Measurements from ENCODE around the gene RAB21.

RAB21 gene, protein sequence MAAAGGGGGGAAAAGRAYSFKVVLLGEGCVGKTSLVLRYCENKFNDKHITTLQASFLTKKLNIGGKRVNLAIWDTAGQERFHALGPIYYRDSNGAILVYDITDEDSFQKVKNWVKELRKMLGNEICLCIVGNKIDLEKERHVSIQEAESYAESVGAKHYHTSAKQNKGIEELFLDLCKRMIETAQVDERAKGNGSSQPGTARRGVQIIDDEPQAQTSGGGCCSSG

DNA sequence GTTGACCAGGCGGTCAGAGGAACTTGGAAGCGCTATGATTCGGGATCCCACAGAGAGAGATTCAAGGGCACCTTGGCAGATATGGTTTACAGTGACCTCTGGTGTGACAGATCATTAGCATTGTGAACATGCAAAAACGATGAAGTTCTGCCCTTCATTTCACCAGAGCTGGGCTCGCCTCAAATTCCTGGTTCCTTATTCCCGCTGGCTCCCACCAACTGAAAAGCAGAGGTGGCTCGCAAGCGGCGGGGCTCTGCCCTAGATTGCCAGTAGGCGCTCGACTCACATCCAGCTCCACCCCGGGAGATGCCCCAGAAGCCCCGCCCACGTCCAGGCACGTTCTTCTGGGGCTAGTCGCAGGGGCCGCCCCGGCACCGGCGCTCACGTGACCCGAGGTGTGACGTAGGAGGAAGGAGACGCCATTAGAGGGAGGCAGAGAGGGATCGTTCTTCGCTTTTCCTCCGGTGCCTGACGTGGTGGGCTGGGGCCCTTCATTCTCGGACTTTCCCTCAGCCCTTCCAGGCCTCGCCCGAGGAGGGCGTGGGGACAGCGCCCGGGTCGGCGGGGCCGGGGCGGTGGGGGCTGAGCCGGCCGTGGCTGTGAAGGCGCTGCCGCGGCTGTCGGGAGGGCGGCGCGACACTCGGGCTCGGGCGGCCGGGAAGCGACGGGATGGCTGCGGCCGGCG, at the start of gene RAB21:
Gene RAB21, plus strand, starts transcription at position 403 of the 685 bp plus-strand sequence. Its CDS starts 267 bp downstream, at position 670.
- DNase-seq, result peak; percentile 97

DNA sequence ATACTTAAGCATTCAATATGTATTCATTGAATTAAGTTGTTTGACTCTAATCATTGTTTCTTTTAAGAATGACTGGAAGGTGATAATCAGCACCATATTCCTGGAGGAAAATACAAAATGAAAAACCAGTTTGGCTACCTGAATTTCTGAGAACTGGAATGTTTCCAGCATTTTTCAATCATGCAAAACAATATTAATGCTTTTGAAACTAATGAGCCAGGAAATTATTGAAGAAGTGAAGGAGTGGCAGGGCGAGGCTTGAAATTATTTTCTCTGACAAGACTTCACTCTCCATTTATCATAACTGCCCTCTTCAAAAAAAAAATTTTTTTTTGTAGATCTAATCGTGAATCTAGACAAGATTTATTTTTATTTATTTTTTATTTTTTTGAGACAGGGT, 49.7 kb upstream of the RAB21 start:
- no peak for DNase-seq

DNA sequence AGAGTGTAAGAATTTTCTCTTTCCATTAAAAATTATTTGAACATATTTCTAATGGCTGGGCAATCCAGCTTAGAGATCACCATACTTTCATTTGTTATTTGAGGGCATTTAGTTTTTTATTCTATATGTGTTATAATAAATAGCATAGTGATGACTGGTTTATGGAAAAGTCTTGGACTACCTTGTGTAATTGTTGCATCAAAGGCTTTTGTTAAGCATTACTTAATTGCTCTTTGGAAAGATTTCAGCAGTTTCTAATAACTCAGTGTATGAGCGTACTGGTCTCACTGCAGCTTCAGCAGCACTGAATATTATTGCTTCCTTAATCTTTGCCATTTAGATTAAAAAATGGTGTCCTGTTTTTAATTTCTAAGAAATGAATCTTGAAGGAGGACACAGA, 46.0 kb upstream of the RAB21 start:
- DNase-seq, result no peak

DNA sequence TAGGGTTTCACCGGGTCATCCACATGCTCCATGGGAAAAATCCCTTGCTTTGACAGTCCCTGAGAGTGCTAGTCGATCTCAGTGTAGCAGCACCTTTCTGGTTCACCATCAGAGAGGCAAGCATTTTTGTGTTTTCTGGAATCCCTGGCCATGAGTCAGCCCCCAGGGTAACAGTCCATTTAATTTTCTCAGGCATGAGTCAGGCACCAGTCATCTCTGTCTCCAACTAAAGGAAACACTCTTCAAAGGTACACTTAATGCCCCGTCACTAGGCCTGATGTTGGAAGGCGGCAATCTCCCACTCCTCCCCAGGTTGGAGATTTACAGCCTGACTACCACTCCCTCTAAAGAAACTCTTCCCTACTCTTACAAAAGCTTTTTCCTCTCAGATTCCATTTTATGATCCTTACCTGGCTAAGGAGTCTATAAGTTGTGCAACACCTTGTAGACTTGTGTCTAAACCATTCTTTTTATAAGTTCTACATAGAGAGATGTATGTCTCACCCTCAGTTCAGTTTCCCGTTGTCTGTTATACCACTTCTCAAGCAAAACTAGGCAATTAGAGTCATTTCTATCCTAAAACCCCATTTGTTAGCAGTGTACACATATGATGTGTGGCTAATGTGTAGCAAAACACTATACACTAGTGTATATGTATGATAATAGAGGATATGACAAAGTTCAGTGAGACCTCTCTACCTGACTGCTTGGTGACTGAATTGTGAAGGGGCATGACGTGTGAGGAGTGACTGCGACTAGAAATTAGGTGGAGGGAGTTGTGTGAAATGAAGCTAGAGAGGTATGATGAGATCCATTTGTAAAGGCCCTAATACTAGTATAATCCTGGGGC, 44.2 kb upstream of the RAB21 start:
- DNase-seq, result no peak

DNA sequence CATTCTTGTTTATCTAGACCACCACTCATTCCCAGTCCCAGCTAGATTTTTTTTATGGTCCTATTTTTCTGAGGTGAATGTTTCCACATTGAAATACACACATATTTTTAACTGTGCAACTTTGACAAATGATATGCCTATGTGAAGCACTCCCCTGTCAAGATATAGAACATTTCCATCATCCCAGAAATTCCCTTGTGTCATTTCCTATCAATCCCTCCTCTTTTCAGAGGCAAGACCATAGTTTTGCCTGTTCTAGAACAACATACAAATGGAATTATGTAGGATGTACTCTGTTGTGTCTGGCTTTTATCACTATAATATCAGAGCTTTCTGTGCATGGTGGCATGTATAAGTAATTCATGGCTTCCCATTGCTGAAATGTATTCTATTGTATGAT, 36.1 kb upstream of the RAB21 start:
- DNase-seq, result no peak

DNA sequence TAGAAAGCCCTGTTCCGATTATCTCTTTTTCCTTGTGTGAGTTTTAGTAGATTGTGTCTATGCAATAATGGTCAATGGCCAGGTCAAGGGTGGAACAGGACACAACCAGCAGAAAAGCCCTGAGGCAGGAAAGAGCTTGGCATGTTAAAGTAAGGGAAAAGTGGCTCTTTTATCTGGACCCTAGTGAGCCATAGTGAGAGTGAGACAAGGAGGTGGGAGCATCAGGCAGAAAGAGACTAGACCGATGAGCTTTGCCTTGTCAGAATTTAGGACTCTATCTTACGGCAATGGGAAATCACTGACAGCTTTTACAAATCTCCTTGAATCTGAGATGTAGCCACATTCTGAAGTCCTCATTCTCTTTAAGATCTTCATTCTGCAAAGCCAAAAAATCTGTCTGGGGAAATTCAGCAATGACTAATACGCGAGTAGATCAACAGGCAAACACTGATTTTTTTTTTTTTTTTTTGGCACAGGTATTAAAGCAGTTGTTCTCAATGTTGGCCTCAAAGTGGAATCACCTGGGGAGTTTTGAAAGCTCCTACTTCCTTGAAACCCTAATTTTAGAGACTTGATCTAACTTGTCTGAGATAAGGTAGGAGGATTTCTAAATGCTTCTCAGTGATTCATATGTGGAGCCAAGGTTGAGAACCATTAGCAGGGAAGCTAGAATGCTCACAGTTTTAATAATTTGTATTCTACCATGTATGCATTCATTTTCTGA, 34.9 kb upstream of the RAB21 start:
- no peak for DNase-seq

DNA sequence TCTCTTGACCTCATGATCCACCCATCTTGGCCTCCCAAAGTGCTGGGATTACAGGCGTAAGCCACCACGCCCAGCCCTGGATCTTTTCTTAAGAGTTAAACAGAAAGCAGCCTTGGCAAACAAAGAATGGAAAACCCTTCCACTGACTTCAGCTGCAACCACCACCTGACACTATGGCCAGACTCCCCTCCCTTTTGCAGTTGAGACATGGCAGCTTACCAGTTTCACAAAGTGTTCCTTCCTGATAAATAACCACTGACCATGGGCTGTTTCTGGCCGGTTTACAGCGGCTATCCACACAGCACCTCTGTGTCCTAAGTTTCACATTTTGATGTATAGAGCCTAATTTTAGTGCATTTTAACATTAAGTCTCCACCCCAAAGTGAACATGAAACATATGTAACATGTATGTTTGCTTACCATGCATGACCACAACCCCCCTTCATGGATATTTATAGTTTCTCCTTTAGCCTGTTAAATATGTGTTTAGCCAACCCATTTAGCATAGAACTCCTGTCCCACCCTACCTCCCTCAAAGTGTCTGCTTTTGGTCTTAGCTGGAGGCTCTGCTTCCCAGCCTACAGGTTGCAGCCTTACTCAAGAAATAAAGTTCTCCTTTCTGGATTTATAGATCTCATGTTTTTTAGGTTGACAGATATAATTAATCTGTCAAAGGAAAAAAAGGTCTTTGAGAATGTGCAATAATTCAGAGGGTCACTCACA, 32.7 kb upstream of the RAB21 start:
- no peak for DNase-seq

DNA sequence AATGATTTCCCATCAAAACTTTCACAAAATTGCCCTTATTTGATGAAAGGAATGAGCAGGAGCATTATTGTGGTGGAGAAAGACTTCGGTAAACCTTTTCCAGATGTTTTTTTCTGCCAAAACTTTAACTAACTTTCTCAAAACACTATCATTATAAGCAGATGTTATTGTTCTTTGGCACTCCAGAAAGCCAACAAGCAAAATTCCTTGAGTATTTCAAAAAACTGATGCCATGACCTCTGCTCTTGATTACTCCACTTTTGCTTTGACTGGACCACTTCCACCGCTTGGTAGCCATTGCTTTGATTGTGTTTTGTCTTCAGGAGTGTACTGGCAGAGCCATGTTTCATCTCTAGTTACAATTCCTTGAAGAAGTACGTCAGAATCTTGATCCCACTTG, 29.7 kb upstream of the RAB21 start:
- no peak for DNase-seq

DNA sequence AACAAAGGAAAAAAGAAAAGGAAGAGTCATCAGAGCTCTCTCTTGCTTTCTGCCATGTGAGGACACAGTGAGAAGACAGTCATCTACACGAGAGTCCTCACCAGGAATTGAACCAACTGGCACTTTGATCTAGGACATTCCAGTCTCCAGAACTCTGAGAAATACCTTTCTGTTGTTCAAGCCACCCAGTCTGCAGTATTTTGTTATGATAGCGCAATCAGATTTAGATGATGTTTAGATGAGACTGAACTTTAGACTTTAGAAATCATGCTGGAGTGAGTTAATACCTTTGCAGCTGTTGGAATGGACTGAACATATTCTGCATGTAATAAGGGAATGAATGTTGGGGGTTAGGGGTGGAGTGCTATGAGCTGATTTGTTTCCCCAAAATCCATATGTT, 28.1 kb upstream of the RAB21 start:
- DNase-seq, result no peak

DNA sequence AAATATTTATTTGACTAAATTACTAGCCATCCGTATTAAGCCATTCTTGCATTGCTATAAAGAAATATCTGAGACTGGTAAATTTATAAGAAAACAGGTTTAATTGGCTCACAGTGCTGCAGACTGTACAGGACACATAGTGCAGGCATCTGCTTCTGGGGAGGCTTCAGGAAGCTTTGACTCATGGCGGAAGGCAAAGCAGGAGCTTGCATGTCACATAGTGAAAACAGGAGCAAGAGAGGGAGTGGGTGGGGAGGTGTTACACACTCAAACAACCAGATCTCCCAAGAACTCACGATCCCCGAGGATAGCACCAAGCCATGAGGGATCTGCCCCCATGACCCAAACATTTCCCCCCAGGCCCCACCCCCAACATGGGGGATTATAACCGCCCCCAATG, 26.7 kb upstream of the RAB21 start:
- no peak for DNase-seq

DNA sequence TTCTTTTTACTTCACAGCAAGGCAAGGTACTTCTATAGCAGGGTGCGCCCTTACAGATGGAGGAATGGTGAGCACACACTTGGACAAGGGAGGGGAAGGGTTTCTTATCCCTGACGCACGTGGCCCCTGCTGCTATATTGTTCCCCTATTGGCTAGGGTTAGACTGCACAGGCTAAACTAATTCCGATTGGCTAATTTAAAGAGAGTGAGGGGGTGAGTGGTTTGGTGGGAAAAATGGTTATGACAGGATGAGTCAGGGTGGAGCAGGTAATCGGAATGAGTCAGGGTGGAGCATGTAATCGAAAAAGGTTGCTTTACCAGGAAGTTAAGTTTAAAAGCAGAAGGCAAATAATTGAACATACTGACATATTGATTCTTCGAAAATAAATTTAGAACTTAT, 23.7 kb upstream of the RAB21 start:
- no peak for DNase-seq

DNA sequence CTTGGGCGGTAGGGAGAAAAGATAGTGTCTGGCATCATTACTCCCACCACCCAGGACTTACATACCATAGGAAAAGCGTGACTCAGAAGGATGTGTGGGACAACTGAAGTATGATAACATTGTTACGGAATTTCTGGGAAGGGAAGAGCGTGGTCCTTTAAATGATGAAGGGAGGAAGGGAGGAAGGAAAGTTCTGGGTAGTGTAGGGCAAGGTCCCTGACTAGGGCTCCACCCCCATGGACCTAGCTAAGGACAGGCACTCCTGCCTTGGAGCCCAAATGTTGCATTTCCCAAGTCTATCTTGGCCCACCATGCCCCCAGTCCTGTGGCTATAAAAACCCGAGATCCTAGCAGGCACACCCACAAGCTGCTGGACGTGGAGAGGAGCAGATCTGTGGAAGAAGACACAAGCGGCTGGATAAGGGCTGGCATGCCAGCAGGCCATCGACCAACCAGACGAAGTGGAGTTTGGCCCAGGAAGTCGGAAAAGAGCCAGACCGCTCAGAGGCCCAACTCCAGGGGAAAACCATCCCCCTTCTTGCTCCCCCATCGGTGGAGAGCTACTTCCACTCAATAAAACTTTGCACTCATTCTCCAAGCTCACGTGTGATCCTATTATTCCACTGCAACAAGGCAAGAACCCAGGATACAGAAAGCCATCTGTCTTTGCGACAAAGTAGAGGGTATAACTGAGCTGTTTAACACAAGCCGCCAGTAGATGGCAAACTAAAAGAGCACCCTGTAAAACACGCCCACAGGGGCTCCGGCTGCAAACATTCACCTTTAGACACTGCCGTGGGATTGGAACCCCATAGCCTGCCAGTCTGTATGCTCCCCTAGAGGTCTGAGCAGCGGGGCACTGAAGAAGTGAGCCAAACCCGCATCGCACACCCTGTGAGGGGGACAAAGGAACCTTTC, 23.0 kb upstream of the RAB21 start:
- no peak for DNase-seq

DNA sequence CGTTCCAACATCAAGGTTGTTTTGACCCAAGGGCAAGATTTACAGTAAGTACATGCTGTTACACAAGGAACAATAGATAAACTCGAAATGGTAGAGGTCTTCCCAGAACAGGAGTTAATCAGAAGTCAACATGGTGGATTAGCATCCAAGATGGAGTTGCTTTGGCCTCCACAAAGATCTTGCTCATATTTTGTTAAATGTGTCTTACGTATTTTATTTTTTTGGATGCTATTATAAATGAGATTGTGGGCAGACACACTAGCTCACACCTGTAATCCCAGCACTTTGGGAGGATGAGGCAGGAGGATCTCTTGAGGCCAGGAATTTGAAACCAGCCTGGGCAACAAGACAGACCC, 22.3 kb upstream of the RAB21 start:
- DNase-seq, result no peak

DNA sequence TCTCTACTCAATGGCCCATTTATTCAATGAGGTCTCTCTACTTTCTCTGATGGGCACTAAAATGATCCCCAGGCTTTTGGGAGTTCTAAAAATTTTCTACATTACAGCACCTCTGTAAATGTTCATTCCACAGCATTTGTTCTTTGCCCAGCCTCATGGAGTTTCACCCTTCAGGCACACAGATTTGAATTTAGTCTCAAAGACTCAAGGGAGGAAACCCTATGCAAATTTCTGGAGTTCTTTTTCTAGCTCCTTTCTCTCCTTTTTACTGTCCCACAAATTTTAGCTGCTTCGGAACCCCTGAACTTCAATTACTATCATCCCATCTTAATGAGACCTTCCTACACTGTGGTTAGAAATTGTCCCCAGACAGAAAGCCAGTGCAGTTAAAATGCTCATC, 17.5 kb upstream of the RAB21 start:
- DNase-seq, result no peak

DNA sequence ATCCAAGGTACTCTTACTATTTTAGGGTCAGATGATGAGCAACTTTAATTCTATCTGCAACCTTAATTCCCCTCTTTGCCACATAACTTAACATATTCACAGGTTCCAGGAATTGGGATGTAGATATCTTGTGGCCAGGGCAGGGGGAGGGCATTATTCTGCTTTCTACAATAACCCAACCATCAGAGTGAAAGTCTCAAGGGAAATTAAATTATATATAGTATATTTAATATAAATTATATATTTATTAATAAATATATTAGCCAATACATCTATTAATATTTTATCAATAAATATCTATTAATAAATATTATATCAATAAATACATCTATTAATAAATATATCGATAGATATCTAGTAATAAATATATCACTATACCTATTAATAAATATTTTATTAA, 11.7 kb upstream of the RAB21 start:
- no peak for DNase-seq

DNA sequence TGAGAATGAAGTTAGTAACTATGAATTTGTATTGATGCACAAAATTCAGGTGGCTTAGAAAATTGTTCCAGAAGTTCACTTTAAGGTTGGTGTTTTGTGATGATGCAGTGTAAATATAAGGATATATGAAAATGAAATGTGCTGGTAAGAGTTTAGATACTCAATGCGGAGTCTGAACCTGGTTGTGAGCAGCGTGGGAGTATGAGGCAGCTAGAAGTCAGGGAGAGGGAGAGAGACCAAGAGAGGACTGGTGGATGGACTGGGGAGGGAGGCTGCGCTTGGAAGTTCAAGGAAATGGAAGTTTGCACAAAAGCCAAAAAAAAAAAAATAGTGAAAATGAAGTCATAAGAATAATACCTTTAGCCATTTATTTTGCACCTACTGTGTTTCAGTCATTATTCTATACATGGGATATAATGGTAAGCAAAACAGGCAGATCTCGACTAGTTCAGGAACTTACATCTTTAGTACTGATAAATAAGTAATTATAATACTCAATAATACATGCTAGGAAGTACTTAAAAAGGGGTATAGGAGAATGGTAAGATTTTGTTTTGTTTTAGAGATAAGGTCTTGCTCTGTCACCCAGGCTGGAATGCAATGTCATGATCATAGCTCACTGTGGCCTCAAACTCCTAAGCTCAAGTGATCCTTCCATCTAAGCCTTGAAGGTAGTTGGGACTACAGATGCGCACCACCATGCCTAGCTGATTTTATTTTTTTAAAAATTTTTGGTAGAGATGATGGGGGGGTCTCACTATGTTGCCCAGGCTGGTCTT, 10.0 kb upstream of the RAB21 start:
- DNase-seq, result no peak

DNA sequence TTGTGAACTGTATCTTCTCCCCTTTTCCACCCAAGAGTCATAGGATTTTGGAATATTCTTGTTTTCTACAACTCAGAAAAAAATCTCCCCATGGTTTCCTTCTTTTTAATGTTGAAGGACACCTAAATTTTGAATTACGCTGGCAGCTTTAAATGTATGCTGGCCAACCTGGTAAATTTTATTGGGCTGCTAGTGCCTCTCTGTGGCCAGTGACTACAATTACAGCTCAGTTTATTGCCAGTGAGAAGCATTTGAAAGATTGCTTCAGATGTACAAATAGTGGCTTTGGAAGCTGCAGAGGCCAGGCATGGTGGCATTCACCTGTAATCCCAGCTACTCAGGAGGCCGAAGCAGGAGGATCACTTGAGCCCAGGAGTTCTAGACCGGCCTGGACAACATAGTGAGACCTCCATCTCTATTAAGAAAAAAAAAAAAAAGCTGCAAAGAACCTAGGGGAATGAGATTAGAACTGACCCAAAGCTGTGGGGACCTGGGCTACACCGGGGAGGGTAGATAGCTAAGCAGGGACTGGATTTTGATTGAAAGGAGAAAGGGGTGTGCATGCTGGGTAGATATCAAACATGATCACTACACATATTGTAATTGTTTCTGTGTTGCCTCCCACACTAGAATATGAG, 7.6 kb upstream of the RAB21 start:
- DNase-seq, result peak; percentile 45

DNA sequence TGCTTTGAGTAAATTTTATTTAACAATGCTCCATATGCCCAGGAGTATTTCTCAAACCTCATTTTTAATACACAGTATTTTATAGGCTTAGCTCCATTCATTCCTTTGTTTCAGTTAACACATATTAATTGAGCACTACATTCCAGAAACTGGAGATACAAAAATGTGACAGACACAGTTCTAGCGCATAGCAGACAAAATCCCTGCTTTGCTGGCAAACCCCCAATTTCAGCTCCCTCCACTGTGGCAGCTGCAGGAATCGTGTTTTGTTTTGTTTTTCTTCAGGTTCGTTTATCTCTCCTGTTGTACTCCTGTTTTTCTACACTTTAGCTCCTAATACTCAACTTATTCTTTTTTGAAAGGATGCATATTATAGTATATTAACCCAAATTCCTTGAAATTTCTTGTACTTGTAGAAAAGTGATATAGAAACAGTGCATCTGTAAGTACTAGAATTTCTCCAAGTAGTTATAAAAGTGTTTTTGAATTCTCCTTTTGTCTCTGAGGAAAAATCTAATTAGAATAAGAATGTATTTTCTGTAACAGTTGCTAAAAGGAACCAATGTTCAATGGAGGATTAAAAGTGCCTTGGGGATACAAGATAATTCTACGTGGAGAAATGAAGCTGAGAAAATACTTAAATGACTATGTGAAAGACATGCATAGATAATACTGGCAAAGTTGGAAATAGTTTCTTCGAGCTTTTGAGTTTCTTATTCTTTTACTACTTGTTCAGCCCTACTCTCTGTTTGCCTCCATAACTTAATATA, 6.4 kb upstream of the RAB21 start:
- DNase-seq, result no peak

DNA sequence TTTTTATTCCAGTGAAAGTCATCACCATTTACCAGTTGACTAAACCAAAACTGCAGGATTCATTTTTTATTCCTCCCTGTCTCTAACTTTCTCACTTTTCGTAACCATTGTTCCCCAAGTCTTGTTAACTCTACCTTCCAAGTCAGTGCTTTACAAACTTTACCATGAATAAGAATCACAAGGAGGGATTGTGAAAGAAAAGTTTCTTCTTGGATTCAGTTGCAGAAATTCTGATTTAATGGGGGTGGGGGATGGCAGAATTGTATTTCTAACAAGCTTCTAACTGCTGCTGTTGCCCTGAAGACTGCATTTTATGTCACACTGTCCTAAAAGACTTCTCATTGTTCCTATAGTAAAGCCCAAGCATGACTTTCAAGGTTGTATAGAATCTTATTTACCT, 5.0 kb upstream of the RAB21 start:
- DNase-seq, result no peak

DNA sequence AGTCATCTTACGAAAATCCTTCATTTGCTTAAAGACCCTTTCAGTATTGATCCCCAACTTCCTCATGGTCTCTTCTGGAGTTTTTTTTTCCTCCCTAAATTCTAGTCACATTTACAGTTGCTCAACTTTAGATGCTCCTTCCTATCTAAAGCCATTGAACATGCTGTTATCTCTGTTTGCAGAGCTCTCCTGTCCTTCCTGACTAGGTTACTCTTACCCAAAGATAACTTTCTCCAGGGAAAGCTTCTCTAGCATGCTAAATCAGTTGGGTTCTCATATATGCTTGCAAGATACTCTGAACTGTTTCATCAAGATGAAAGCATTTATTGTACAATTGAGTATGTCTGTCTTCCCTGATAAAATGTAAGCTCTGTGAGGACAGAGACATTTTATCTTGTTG, 1.8 kb upstream of the RAB21 start:
- no peak for DNase-seq

Data from CD4-positive, alpha-beta T cell treated with Interferon gamma for 1 hour (primary cell).